ENCODE measurements around the gene CLEC16A. TPM values are rescaled to one million over a fixed set of nuclear protein-coding genes. Genes with fewer than 3 reads are reported as not detected.
A peak's percentile ranks its signal among the peaks of the same experiment; 100 is the strongest.

CLEC16A gene
- total RNA-seq, 1 donor from 2014 or later, result 7.8 TPM

GRCh38 chr16:10935226-10935915, 9.0 kb upstream of the CLEC16A start:
- H3K4me2 ChIP-seq, result no peak overlapping the region
- no peaks in the 10 kb centered on the region for H3K36me3 ChIP-seq
- no peak for DNase-seq (ENCODE audit: low spot score)
- H3K9me3 ChIP-seq (ENCODE audit: low read depth), result no peaks in the 10 kb centered on the region
- H3K4me1 ChIP-seq, result peaks cover 5% of the 10 kb centered on the region
- H3K9me3 Mint-ChIP-seq, result no peaks in the 10 kb centered on the region
- no peak overlapping the region for H3K4me3 Mint-ChIP-seq
- no peak for TF ChIP-seq EZH2 (IDR thresholded peaks at IDR 0.05)
- no peak for TF ChIP-seq EZH2phosphoT487 (IDR thresholded peaks at IDR 0.05)
- TF ChIP-seq CTCF (IDR thresholded peaks at IDR 0.05), result no peak
- H3K27ac ChIP-seq, result no peak overlapping the region
- H4K20me1 ChIP-seq (ENCODE audit: low read depth), result peaks cover 72% of the 10 kb centered on the region
- H3K27me3 Mint-ChIP-seq (ENCODE audit: insufficient read depth, low read depth), result peaks cover 2% of the 10 kb centered on the region
- no peak overlapping the region for H3K27ac Mint-ChIP-seq
- H3K4me1 Mint-ChIP-seq, result peaks cover 16% of the 10 kb centered on the region
- no peak overlapping the region for H2AFZ ChIP-seq (replicated peaks)
- H3F3A ChIP-seq (ENCODE audit: low read depth), result no peaks in the 10 kb centered on the region
- H3K27me3 ChIP-seq, result no peaks in the 10 kb centered on the region
- peaks cover 2% of the 10 kb centered on the region for H3K36me3 Mint-ChIP-seq
- no peak overlapping the region for H3K9ac ChIP-seq
- no peak overlapping the region for H3K4me3 ChIP-seq
- H3K79me2 ChIP-seq (ENCODE audit: low read depth), result peaks cover 16% of the 10 kb centered on the region

- peaks cover 25% of the 10 kb centered on the region for H3K4me1 Mint-ChIP-seq
- DNase-seq (ENCODE audit: low spot score), result no peak
- H4K20me1 ChIP-seq (ENCODE audit: low read depth), result peaks cover 76% of the 10 kb centered on the region
- H3K27ac ChIP-seq, result no peak overlapping the region
- peaks cover 26% of the 10 kb centered on the region for H3K79me2 ChIP-seq (ENCODE audit: low read depth)
- H3K27me3 Mint-ChIP-seq (ENCODE audit: insufficient read depth, low read depth), result peaks cover under 1% of the 10 kb centered on the region
- no peaks in the 10 kb centered on the region for H3K9me3 ChIP-seq (ENCODE audit: low read depth)
- peak overlapping the region; percentile 27 for H3K9ac ChIP-seq
- peaks cover 2% of the 10 kb centered on the region for H3K36me3 Mint-ChIP-seq
- no peaks in the 10 kb centered on the region for H3K9me3 Mint-ChIP-seq
- H3K27ac Mint-ChIP-seq, result no peak overlapping the region
- H3F3A ChIP-seq (ENCODE audit: low read depth), result no peaks in the 10 kb centered on the region
- no peak for TF ChIP-seq EZH2phosphoT487 (IDR thresholded peaks at IDR 0.05)
- TF ChIP-seq CTCF (IDR thresholded peaks at IDR 0.05), result no peak
- TF ChIP-seq EZH2 (IDR thresholded peaks at IDR 0.05), result no peak
- H3K4me3 Mint-ChIP-seq, result no peak overlapping the region
- H3K36me3 ChIP-seq, result no peaks in the 10 kb centered on the region
- peaks cover 6% of the 10 kb centered on the region for H3K27me3 ChIP-seq
- no peak overlapping the region for H3K4me3 ChIP-seq
- H2AFZ ChIP-seq (replicated peaks), result no peak overlapping the region
- peaks cover 14% of the 10 kb centered on the region for H3K4me1 ChIP-seq
- H3K4me2 ChIP-seq, result no peak overlapping the region
Observed at GRCh38 chr16:10936272-10936984, 7.9 kb upstream of the CLEC16A start.

GRCh38 chr16:10937068-10937859, 7.1 kb upstream of the CLEC16A start:
- Mint-ChIP-seq H3K27ac (no peak overlapping the region), H3K36me3 (peaks cover 2% of the 10 kb centered on the region), H3K27me3 (ENCODE audit: insufficient read depth, low read depth) (no peaks in the 10 kb centered on the region), H3K9me3 (no peaks in the 10 kb centered on the region), H3K4me3 (no peak overlapping the region), H3K4me1 (peaks cover 25% of the 10 kb centered on the region)
- Histone ChIP-seq H3F3A (ENCODE audit: low read depth) (no peaks in the 10 kb centered on the region), H3K36me3 (no peaks in the 10 kb centered on the region), H3K4me3 (no peak overlapping the region), H3K79me2 (ENCODE audit: low read depth) (peaks cover 27% of the 10 kb centered on the region), H3K27ac (no peak overlapping the region), H3K27me3 (peaks cover 10% of the 10 kb centered on the region), H2AFZ (replicated peaks) (no peak overlapping the region), H4K20me1 (ENCODE audit: low read depth) (peaks cover 78% of the 10 kb centered on the region), H3K9me3 (ENCODE audit: low read depth) (no peaks in the 10 kb centered on the region), H3K4me1 (peaks cover 14% of the 10 kb centered on the region), H3K4me2 (no peak overlapping the region), H3K9ac (peak overlapping the region; percentile 27)
- no peak for TF ChIP-seq EZH2 (IDR thresholded peaks at IDR 0.05)
- TF ChIP-seq CTCF (IDR thresholded peaks at IDR 0.05), result no peak
- TF ChIP-seq EZH2phosphoT487 (IDR thresholded peaks at IDR 0.05), result no peak
- DNase-seq (ENCODE audit: low spot score), result no peak
